ENCODE results near the gene ERICH4. TPM values are rescaled to one million over a fixed set of nuclear protein-coding genes. Genes with fewer than 3 reads are reported as not detected.
"Not testable (repeated sequence)": the region's sequence is repeated elsewhere in the genome, so short reads cannot be mapped to it uniquely, and the experiment has no call there.

The ERICH4 gene
- total RNA-seq, 1 donor from 2014 or later: not detected

GRCh38 chr19:41435376-41435775, 7.6 kb upstream of the ERICH4 start:
- DNase-seq (ENCODE audit: low read depth in 2 of 2): not testable (repeated sequence)

- DNase-seq (ENCODE audit: low read depth in 2 of 2): no peak
These were observed 6.9 kb upstream of the ERICH4 start for GRCh38 chr19:41435936-41436673.

GRCh38 chr19:41436674-41436951, 6.3 kb upstream of the ERICH4 start:
- DNase-seq (ENCODE audit: low read depth in 2 of 2): no peak

GRCh38 chr19:41437944-41438574, 4.9 kb upstream of the ERICH4 start:
- DNase-seq (ENCODE audit: low read depth in 2 of 2): no peak

GRCh38 chr19:41439441-41440222, 3.3 kb upstream of the ERICH4 start, which contains the start of gene DMAC2:
DMAC2 (minus strand) TSS chr19:41439912; CDS start chr19:41439899, 13 bp downstream.
- DNase-seq (ENCODE audit: low read depth in 2 of 2): peak; percentile 97 to 98

- no peak for DNase-seq (ENCODE audit: low read depth in 2 of 2)
These were observed 1.5 kb upstream of the ERICH4 start for GRCh38 chr19:41441321-41441945.

- DNase-seq (ENCODE audit: low read depth in 2 of 2): no peak
These were observed 978 bp downstream of the ERICH4 start for GRCh38 chr19:41443813-41444455.

GRCh38 chr19:41445575-41445974, 2.6 kb downstream of the ERICH4 start:
- no peak for DNase-seq (ENCODE audit: low read depth in 2 of 2)

- DNase-seq (ENCODE audit: low read depth in 2 of 2): peak in 1 of 2 donors; percentile 30
These were observed 4.9 kb downstream of the ERICH4 start for GRCh38 chr19:41447732-41448332.

GRCh38 chr19:41449079-41449864, 6.3 kb downstream of the ERICH4 start:
- DNase-seq (ENCODE audit: low read depth in 2 of 2): peak; percentile 83

GRCh38 chr19:41449865-41450178, 6.9 kb downstream of the ERICH4 start:
- DNase-seq (ENCODE audit: low read depth in 2 of 2): no peak

GRCh38 chr19:41452584-41453275, 9.8 kb downstream of the ERICH4 start:
- no peak for DNase-seq (ENCODE audit: low read depth in 2 of 2)

- DNase-seq (ENCODE audit: low read depth in 2 of 2): peak in 1 of 2 donors; percentile 39
These were observed 13.0 kb downstream of the ERICH4 start for GRCh38 chr19:41455936-41456335.

GRCh38 chr19:41456342-41456918, 13.5 kb downstream of the ERICH4 start:
- DNase-seq (ENCODE audit: low read depth in 2 of 2): peak; percentile 67 to 85

GRCh38 chr19:41457241-41457640, 14.3 kb downstream of the ERICH4 start:
- peak in 1 of 2 donors; percentile 32 for DNase-seq (ENCODE audit: low read depth in 2 of 2)

GRCh38 chr19:41462497-41462896, 19.5 kb downstream of the ERICH4 start:
- no peak for DNase-seq (ENCODE audit: low read depth in 2 of 2)

GRCh38 chr19:41463257-41464256, 20.6 kb downstream of the ERICH4 start:
- not testable (repeated sequence) for DNase-seq (ENCODE audit: low read depth in 2 of 2)

- no peak for DNase-seq (ENCODE audit: low read depth in 2 of 2)
These were observed 33.6 kb downstream of the ERICH4 start for GRCh38 chr19:41476583-41476982.
